HepG2 (cell line): Measurements from ENCODE around the gene MADD. TPM values are rescaled to one million over a fixed set of nuclear protein-coding genes. Genes with fewer than 3 reads are reported as not detected.

Experiments used
- ATAC-seq: fragments of 200-7000 bp; cut with Tn5 transposase; 3 replicates; pipeline ENCODE4 v1.9.1; 2020; ENCODE audit warnings: mild to moderate bottlenecking, moderate library complexity
- BruUV-seq: library from RNA; stranded (reverse); fragments of 400-500 nt; replicated peaks from 2 replicates; lab custom pipeline; 2021; lab: Mats Ljungman, UMichigan
- CTCF ChIA-PET: fragments of 300-600 bp; formaldehyde crosslinking; extraction: SDS; loops from one replicate; lab custom pipeline; 2021; ENCODE audit warnings: low total read pairs, inconsistent platforms, low intra/inter-chr PET ratio; lab: Yijun Ruan, JAX
- POLR2A ChIA-PET: fragments of 350-600 bp; sonication (Branson Sonifier 250); formaldehyde crosslinking; loops from one replicate; lab custom pipeline; 2020; ENCODE audit warnings: antibody characterized with exemption, inconsistent platforms; lab: Yijun Ruan, JAX
- DNase-seq: peaks from one replicate; pipeline ENCODE4 v3.0.0-alpha.2; 2015; ENCODE audit warnings: low spot score
- FAIRE-seq: peaks from 3 replicates; lab custom pipeline; 2011; peaks lifted over from hg19 to GRCh38; lab: Jason Lieb, UNC
- H2AFZ ChIP-seq: one replicate; pipeline ENCODE4 v1.6.1; 2011; ENCODE audit warnings: low read length, inconsistent platforms
- H3K27ac ChIP-seq: fragments of 300-600 bp; 3 replicates; pipeline ENCODE4 v1.8.0; 2011; ENCODE audit warnings: mixed run types, mild to moderate bottlenecking, mixed read lengths, low read length, inconsistent platforms; ENCODE audit not compliant: insufficient read depth; ENCODE audit errors: extremely low read length
- H3K27me3 ChIP-seq, 2 experiments: fragments of 200-600 bp in 1 of 2; 2 replicates in 1 of 2; 3 replicates in 1 of 2; pipeline versions ENCODE4 v1.6.0 to v1.8.0; 2011; ENCODE audit warnings: low read length in 2 of 2, mild to moderate bottlenecking in 2 of 2, moderate library complexity in 2 of 2, inconsistent platforms in 1 of 2; ENCODE audit not compliant: insufficient read depth in 2 of 2, control insufficient read depth in 1 of 2
- H3K36me3 ChIP-seq, 2 experiments: fragments of 200-600 bp in 1 of 2; replicated peaks in 1 of 2; 2 replicates in 1 of 2; 3 replicates in 1 of 2; pipeline versions ENCODE4 v1.5.1 to v1.8.0; 2011; ENCODE audit warnings: low read length in 2 of 2, inconsistent platforms in 1 of 2; ENCODE audit not compliant: insufficient read depth in 2 of 2, control insufficient read depth in 1 of 2
- H3K4me1 ChIP-seq: 2 replicates; pipeline ENCODE4 v1.5.1; 2012; ENCODE audit warnings: low read length, inconsistent platforms; ENCODE audit not compliant: insufficient read depth
- H3K4me2 ChIP-seq: 2 replicates; pipeline ENCODE4 v1.6.0; 2011; ENCODE audit warnings: low read depth, low read length, inconsistent platforms
- H3K4me3 ChIP-seq, 3 experiments: fragments of 200-600 bp in 1 of 3; sonication (generic), shearing (Covaris generic) in 1 of 3; replicated peaks in 1 of 3; 2 replicates each; pipeline ENCODE4 v1.5.1; 2011 to 2016; ENCODE audit warnings: low read length in 3 of 3, inconsistent platforms in 2 of 3, low read depth in 2 of 3, mild to moderate bottlenecking in 2 of 3, control low read depth in 1 of 3, mixed read lengths in 1 of 3; ENCODE audit not compliant: insufficient read depth in 1 of 3
- H3K79me2 ChIP-seq: one replicate; pipeline ENCODE4 v1.6.1; 2011; ENCODE audit warnings: low read length, inconsistent platforms; ENCODE audit not compliant: insufficient read depth
- H3K9ac ChIP-seq: 2 replicates; pipeline ENCODE4 v1.6.0; 2011; ENCODE audit warnings: mild to moderate bottlenecking, low read depth, low read length, inconsistent platforms; ENCODE audit not compliant: insufficient read depth
- H3K9me3 ChIP-seq: 2 replicates; pipeline ENCODE4 v1.5.1; 2012; ENCODE audit warnings: mild to moderate bottlenecking, low read length
- H4K20me1 ChIP-seq: 2 replicates; pipeline ENCODE4 v1.6.0; 2011; ENCODE audit warnings: inconsistent platforms, mild to moderate bottlenecking, low read length, moderate library complexity; ENCODE audit not compliant: insufficient read depth
- ARHGAP35 ChIP-seq: sonication (generic); formaldehyde crosslinking; IDR thresholded peaks from 2 replicates; pipeline ENCODE4 v1.9.0; 2022; ENCODE audit warnings: mild to moderate bottlenecking, inconsistent platforms, moderate library complexity, missing genetic modification reagents, borderline replicate concordance
- ATAD3A ChIP-seq: sonication (generic); formaldehyde crosslinking; IDR thresholded peaks from 2 replicates; pipeline ENCODE4 v1.4.0; 2020; ENCODE audit warnings: missing genetic modification reagents
- CENPT ChIP-seq: sonication (generic); formaldehyde crosslinking; IDR thresholded peaks from 2 replicates; pipeline ENCODE4 v1.8.0; 2022; ENCODE audit warnings: low read depth, mild to moderate bottlenecking, moderate library complexity, missing genetic modification reagents
- CREBL2 ChIP-seq: sonication (generic); formaldehyde crosslinking; IDR thresholded peaks from 2 replicates; pipeline ENCODE4 v1.8.1; 2023; ENCODE audit warnings: missing genetic modification reagents, mild to moderate bottlenecking, borderline replicate concordance
- DNMT1 ChIP-seq: sonication (generic); formaldehyde crosslinking; IDR thresholded peaks from 2 replicates; pipeline ENCODE4 v1.5.1; 2020; ENCODE audit warnings: mild to moderate bottlenecking, missing genetic modification reagents
- GMEB2 ChIP-seq: IDR thresholded peaks from 2 replicates; pipeline ENCODE4 v1.6.1; 2016; ENCODE audit warnings: missing biosample characterization, missing genetic modification reagents, low read depth
- HCFC1 ChIP-seq: fragments of 150-350 bp; IDR thresholded peaks from 2 replicates; pipeline ENCODE4 v1.6.1; 2014; ENCODE audit warnings: low read depth, low read length
- KLF15 ChIP-seq: sonication (generic); formaldehyde crosslinking; IDR thresholded peaks from 2 replicates; pipeline ENCODE4 v1.8.1; 2023; ENCODE audit warnings: borderline replicate concordance, mild to moderate bottlenecking, inconsistent platforms, missing genetic modification reagents, mixed read lengths
- MEIS1 ChIP-seq: sonication (generic); formaldehyde crosslinking; IDR thresholded peaks from 2 replicates; pipeline ENCODE4 v1.9.0; 2021; ENCODE audit warnings: mild to moderate bottlenecking, missing genetic modification reagents, moderate library complexity, borderline replicate concordance
- MTA3 ChIP-seq: sonication (generic); formaldehyde crosslinking; IDR thresholded peaks from 2 replicates; pipeline ENCODE4 v1.4.0; 2020; ENCODE audit warnings: missing genetic modification reagents
- NCOR1 ChIP-seq: fragments of 200-600 bp; sonication (generic); IDR thresholded peaks from 2 replicates; pipeline ENCODE4 v1.7.0; 2017; ENCODE audit warnings: antibody characterized with exemption, low read length, borderline replicate concordance
- NFE2L2 ChIP-seq: fragments of 150-350 bp; IDR thresholded peaks from 2 replicates; pipeline ENCODE4 v1.6.1; 2014; ENCODE audit warnings: low read length
- SAP130 ChIP-seq: IDR thresholded peaks from 2 replicates; pipeline ENCODE4 v1.6.1; 2016; ENCODE audit warnings: low read depth
- SATB2 ChIP-seq: sonication (generic); formaldehyde crosslinking; IDR thresholded peaks from 2 replicates; pipeline ENCODE4 v1.5.0; 2020; ENCODE audit warnings: missing genetic modification reagents
- SP4 ChIP-seq: sonication (generic); formaldehyde crosslinking; IDR thresholded peaks from 2 replicates; pipeline ENCODE4 v1.8.1; 2023; ENCODE audit warnings: mild to moderate bottlenecking, missing genetic modification reagents
- TFDP2 ChIP-seq: sonication (generic); formaldehyde crosslinking; IDR thresholded peaks from 2 replicates; pipeline ENCODE4 v1.4.0; 2020; ENCODE audit warnings: missing genetic modification reagents
- ZNF460 ChIP-seq: sonication (generic); formaldehyde crosslinking; IDR thresholded peaks from 2 replicates; pipeline ENCODE4 v1.5.1; 2020; ENCODE audit warnings: missing genetic modification reagents, mild to moderate bottlenecking, borderline replicate concordance
- WGBS: methylation state at CpG from one replicate; pipeline ENCODE4 v1.1.6; 2017; ENCODE audit warnings: low lambda C conversion rate; 5-methylcytosine and 5-hydroxymethylcytosine counted together
- in situ Hi-C: cut with HindIII; loops from 2 replicates; pipeline ENCODE4 v1.10.0; 2017; ENCODE audit warnings: low pct_unique_long_range_greater_than_20kb; ENCODE audit not compliant: extremely low pct_ligation_motif_present
- intact Hi-C: fragments of 100-400 bp; cut with micrococcal nuclease; formaldehyde crosslinking; loops from one replicate; pipeline ENCODE4 v1.10.0; 2022; ENCODE audit not compliant: unreplicated experiment
- polyA plus RNA-seq, 8 experiments: library from polyadenylated mRNA; depleted of rRNA in 3 of 8; stranded (reverse) in 7 of 8; unstranded in 1 of 8; fragments of >200 nt; fragmentation: Illumina TruSeq in 4 of 8; extraction: Trizol in 4 of 8; gene quantifications; 2 replicates each; pipeline versions ENCODE4 v1.2.1 to v1.2.3, GENCODE V29; 2011 to 2016; ENCODE audit warnings: low read depth in 4 of 8, missing spikeins in 1 of 8, mixed read lengths in 1 of 8; ENCODE audit not compliant: insufficient read depth in 1 of 8
- total RNA-seq, 5 experiments: library from RNA; depleted of rRNA; stranded (reverse); fragments of >200 nt; fragmentation: Illumina TruSeq; extraction: Trizol; gene quantifications; 2 replicates each; pipeline ENCODE4 v1.2.3, GENCODE V29; 2016; ENCODE audit warnings: low read depth in 1 of 5

The MADD gene
- total and polyA plus RNA-seq, 2 of the 13 experiments (the other 11 are each of a cell fraction or from before 2014, with no cell fraction given): 18.0 to 29.2 TPM

GRCh38 chr11:47332791-47333525 lies 63.0 kb downstream of the MADD start:
- CTCF ChIA-PET: no interaction called here
- TF ChIP-seq CREBL2 (CRISPR knock-in tag): no peak
- TF ChIP-seq ARHGAP35 (CRISPR knock-in tag): no peak
- TF ChIP-seq SAP130: no peak
- TF ChIP-seq ZNF460 (CRISPR knock-in tag): no peak
- no peak for TF ChIP-seq GMEB2 (CRISPR knock-in tag)
- TF ChIP-seq SP4 (CRISPR knock-in tag): no peak
- TF ChIP-seq DNMT1 (CRISPR knock-in tag): no peak
- no peak for TF ChIP-seq SATB2 (CRISPR knock-in tag)
- no peak for TF ChIP-seq MEIS1 (CRISPR knock-in tag)
- TF ChIP-seq TFDP2 (CRISPR knock-in tag): no peak
- TF ChIP-seq HCFC1: no peak
- TF ChIP-seq NCOR1: no peak
- no peak for TF ChIP-seq CENPT (CRISPR knock-in tag)
- no peak for TF ChIP-seq KLF15 (CRISPR knock-in tag)
- TF ChIP-seq ATAD3A (CRISPR knock-in tag): no peak
- no peak for TF ChIP-seq MTA3 (CRISPR knock-in tag)
- no peak for TF ChIP-seq NFE2L2
- ATAC-seq (peak; percentile 5; the same call in 2 of the 3 replicates), FAIRE-seq (no peak), DNase-seq (no peak)
- Histone ChIP-seq H2AFZ (no peak overlapping the region), H3K27ac (no peak overlapping the region), H3K4me2 (no peak overlapping the region), H3K27me3 (peaks cover 0 to under 1% of the 10 kb centered on the region in 2 experiments; a peak in 1 of 5 replicates), H3K36me3 (peaks cover 7 to 16% of the 10 kb centered on the region in 2 experiments; a peak in 4 of 5 replicates), H3K4me1 (no peaks in the 10 kb centered on the region), H3K9me3 (no peaks in the 10 kb centered on the region), H3K4me3 (no peak overlapping the region), H3K9ac (no peak overlapping the region), H3K79me2 (no peaks in the 10 kb centered on the region), H4K20me1 (no peaks in the 10 kb centered on the region)
- no TSS peak for BruUV-seq
- 93% methylated on average over 13 of the region's 20 CpGs for WGBS
- in situ Hi-C loops: no loop called here
- POLR2A ChIA-PET: no interaction called here
- intact Hi-C loops: no loop called here
